Mesenteric fat pad (tissue), 1 donor: ENCODE results near the gene RBPJ. TPM values are rescaled to one million over a fixed set of nuclear protein-coding genes. Genes with fewer than 3 reads are reported as not detected.

Experiments
- DNase-seq: peaks from one replicate; pipeline ENCODE4 v3.0.0-alpha.2; 2020; ENCODE audit warnings: low spot score
- long read RNA-seq: library from polyadenylated mRNA; unstranded; transcript quantifications from one replicate; pipeline ENCODE4 v2.0.0, GENCODE V29; 2020
- total RNA-seq: library from RNA; stranded (reverse); fragmentation: NEBNext Ultra II Directional; extraction: Animal tissue kit (Norgen Biotek cat#: 25700); gene quantifications from one replicate; pipeline ENCODE4 v1.2.1, GENCODE V29; 2021
- donor health status: DM: yes; HTN: yes; CAD: no.

RBPJ gene
- 112 TPM for total RNA-seq
- long read RNA-seq, full-length matches to known transcripts, result 149 of 268 reads
- long read RNA-seq, partial matches to known transcripts, result 21 of 268 reads
- long read RNA-seq, other reads (novel, unspliced or antisense), result 98 of 268 reads

DNA sequence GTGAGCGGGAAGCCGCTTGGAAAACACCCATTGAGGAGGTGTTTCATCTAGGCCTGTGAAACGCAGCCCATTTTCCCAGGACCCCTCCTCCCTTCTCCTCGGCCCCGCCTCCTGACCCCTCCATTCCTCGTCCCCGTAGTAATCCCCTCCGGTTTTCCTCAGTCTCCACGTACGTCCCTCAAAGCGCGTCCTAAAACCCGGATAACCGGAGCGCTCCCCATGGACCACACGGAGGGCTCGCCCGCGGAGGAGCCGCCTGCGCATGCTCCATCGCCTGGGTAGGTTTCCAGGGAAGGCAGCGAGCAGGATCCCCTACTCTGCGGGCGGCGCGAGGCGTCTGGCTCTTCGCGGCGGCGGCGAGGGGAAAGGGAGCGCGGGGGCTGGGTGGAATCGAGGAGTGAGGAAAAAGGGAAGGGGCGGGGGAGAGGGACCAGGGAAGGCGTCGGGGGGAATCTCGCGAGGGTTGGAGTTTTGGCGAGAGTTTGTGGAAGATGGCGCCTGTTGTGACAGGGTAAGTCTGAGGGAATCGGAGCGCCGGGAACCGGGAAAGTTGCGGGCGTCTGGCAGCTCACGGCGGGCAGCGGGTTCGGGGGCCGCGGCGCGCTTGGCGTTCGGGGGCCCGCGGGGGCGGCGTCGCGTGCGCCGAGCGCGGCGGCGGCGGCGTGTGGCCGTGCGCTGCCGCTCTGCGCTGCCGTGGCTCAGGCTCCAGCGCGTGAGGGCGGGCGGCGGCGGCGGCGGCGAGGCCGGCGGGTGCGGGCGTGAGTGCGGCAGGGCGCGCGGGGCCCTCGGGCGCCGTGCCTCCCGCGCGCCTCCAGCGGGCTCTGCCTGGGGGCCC, at the start of gene RBPJ:
RBPJ (plus strand) TSS at position 477 of the 835 bp plus-strand sequence; CDS start at position 492, 15 bp downstream.
- DNase-seq, result peak; percentile 95

DNA sequence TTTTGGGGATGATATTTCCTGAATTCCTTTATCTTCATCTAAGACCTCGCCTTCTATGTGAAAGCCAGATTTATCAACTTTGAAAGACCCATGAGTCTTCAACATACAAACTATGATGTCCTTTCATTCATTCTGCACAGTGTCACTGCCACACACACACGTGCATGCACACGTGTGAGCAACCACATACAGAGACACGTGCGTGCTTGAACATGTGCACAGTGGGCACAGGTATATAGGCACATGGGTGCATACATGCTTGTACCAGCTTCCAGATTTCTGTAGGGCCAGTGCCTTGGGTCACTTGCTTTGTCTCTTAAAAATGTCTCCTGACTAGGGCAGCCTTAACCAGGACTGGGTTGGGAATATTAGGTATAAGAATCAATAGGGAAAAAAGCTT, 49.1 kb upstream of the RBPJ start:
- no peak for DNase-seq

DNA sequence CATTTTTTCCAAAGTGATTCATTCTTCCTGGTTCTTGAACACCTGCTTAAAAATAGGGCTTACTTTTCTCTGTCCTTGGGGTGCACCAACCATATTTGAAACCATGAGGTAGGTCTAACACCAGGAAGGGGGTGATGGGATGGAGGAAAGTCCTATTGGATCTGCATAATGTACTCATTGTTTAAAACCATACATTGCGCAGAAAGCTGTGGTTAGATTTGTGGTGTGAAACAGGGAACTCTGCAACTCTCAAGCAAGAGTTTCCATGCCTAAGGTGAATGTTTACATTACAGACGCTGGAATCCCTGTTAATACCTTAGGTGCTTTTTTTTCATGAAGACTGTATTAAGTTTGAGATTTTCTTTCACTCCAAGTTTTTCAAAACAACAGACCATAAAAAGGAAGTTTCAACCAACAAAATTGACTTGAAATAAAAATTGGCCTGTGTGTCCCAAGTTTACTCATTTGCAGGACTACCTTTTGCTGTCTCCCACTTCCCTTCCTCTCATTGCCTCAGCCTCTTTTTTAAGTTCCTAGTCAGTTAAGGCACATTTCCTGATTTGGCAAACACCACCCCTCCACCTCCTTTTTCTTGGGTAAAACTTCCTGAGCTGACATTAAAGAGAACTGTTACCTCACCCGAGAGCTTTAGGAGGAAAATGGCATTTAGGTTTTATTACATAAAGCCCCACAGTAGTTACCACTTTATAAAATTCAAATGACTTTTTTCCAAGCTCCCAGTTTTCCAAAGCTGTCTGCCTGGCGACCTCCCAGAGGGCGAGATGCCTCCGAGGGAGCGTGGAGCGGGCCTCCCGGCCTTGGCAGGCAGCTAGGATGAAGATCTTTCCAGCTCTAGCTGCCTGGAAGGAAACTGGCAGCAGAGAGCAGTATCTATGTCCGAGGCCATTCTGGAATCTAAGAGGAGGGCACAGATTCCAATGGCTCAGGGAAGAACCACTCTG, 47.9 kb upstream of the RBPJ start:
- no peak for DNase-seq

DNA sequence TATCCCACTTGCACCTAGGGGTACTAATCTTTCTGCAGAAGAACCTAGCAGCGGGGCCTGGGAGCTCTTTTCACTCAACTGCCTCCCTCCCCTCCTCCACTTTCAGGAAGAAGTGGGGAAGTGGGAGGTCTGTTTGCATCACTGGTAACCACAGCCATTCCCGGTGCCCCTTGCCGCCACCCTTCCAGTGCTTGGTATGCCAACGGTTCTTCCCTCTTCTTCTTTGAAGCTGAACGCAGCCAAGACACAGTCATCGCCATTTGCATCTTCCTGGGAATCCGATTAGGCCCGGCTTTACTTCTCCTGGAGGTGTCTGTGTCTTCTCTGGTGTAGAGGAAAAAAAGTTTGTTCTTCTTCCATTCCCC, 47.2 kb upstream of the RBPJ start:
- no peak for DNase-seq

DNA sequence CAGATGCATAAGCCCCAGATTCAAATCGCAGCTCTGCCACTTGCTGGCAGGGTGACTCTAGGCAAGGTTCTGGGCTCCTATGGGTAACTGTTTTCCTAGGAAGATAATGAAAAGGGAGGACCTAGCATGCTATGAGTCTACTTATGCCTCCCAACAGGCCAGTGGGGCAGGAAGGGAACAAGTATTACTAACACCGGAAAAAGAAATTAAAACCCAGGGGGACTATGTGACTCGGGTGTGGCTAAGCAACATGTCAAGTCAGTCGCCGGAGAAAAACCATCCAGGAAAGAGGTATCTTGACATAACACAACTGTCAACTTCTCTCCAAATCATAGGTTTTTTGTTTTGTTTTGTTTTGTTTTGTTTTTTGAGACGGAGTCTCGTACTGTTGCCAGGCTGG, 45.5 kb upstream of the RBPJ start:
- no peak for DNase-seq

DNA sequence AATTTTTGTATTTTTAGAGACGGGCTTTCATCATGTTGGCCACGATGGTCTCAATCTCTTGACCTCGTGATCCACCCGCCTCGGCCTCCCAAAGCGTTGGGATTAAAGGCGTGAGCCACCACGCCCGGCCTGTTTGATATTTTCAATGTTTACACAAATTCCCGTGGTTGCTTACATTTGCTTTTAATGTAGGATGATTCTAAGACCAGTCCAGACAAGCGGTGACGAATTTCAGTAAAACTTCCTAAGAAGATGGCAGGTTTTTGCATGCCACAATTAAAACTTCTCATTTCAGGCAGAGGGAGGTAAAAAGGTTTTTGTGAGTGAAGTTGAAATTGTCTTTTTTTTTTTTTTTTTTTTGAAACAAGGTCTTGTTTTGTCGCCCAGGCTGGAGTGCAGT, 41.4 kb upstream of the RBPJ start:
- no peak for DNase-seq

DNA sequence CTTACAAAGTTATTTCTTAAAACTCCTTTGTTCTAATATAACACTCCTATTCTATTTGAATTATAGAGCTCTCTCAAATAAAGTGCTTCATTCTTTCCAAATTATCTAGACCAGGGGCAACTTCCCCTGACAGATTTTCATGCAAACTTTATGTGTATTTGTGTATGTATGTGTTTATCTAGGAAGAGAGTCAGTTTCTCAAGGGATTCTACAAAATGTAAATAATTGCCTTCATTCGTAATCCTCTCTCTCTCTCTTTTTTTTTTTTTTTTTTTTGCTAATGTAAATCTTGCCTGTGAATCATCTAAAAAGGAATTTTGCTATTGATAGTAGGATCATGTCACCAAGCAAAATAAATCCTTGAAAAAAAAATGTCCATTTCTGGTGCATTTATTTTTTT, 38.9 kb upstream of the RBPJ start:
- DNase-seq, result no peak

DNA sequence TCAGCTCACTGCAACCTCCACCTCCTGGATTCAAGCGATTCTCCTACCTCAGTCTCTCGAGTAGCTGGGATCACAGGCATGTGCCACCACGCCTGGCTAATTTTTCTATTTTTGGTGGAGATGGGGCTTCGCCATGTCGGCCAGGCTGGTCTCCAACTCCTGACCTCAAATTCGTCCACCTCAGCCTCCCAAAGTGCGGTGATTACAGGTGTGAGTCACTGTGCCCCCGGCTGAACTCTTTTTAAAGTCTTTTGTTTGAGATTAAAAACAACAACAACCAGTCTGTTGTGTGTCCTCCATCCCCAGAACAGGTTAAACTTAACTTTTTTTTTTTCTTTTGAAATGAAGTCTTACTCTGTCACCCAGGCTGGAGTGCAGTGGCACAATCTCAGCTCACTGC, 36.3 kb upstream of the RBPJ start:
- no peak for DNase-seq

DNA sequence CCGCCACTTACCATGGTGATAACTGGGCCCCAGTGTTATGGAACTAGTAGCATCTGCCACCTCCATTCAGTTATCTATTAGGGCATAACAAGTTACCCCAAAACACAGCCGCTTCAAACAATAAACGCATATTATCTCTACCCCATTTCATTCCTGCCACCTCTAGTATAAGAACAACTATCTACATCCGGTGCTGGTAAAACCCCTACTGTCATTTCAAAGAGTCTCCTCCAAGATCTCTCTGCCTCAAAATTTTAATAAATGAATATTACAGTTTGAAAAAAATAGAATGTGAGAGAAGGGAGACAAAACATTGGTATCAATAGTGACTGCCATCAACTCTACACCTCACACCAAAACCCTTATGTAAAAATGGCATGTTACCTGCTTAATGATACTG, 35.5 kb upstream of the RBPJ start:
- DNase-seq, result no peak

DNA sequence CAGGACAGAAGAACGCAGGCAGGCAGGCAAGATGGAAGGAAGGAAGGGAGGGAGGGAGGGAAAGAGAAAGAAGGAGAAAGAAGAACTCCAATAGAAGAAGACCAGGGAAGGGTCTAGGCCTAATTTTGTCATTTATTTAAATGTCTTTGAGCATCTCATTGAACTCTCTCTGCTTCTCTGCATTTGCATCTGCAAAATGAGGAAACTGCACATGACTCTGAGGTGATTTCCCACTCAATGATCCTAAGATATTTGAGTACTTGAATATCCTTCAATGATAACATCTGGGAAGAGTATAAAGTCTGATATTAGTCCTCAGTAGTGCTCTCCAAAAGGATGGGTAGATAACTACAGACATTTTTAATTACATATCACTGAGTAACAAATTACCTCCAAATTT, 33.1 kb upstream of the RBPJ start:
- no peak for DNase-seq

DNA sequence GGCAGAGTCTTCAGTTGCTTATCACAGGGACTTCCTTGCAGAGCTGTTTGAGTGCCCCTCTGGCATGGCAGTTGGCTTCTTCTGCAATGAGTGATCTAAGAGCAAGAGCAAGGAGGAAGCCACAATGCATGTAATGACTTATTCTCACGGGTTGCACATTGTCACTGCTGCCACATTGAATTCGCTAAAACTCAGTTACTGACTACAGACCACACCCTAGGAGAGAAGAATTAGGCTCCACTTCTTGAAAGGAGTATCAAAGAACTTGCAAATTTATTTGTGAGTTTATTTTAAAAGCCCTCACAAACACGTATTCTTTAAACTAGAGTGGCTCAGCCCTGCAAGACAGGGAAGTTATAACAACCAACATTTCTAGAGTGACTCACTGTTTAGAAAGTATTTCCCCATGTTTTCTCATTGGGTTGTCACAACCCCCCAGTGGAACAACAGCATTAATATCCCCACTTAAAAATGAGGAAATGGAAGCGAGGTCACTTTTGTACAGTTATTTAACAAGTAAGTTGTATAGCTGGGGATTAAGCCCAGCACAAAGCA, 32.4 kb upstream of the RBPJ start:
- no peak for DNase-seq

DNA sequence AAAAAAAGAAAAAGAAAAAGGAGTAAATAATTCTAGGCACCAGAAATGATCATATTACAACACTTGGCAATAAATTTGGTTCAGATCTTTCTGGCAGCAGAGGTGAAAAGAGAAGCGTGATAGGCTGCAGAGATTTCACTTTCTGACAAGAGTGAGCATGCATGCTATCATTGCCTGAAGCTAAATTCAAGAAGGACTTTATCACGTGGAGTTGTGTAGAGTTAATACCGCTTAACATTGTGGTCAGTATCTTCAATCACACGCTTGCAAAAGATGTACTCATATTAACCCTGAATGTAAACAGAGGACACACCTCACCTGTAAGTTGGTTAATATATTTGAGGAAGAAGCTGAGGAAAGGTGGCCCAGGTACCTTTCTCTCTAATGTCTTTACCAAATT, 31.4 kb upstream of the RBPJ start:
- DNase-seq, result no peak

DNA sequence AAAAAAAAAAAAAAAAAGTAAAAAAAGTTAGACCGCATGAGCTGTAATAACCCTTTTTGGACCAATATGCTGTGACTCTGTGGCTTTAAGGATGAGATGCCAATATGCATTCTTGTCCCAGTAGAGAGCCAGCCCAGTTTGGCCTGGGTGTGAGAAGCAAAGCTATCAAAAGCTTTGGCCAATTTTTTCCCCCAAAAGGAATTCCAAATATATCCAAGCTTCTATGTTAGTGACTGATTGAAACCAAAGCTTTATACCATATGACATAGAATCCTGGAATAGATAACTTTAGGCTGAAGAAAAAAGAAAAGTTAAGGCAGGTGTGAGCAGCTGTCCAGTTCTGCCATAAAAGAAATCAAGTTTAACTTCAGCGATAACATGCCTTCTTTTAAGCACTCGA, 30.5 kb upstream of the RBPJ start:
- no peak for DNase-seq

DNA sequence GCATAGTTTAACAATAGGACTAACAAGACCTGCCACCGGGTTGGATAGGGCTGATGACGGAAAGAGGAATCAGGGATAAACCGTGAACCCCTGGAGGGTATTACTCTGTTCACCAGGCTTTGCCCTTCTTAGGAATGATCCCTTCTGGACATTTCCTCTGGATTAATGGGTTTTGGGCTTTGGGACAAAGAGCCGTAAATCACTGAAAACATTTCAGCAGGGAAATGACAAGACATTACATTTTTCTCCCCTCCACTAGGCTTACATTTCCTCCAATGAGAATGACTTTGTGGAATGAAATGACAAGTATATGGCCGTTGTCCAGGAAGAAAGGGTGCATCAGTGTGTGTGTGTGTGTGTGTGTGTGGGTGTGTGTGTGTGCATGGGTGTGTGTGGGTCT, 25.9 kb upstream of the RBPJ start:
- DNase-seq, result no peak

DNA sequence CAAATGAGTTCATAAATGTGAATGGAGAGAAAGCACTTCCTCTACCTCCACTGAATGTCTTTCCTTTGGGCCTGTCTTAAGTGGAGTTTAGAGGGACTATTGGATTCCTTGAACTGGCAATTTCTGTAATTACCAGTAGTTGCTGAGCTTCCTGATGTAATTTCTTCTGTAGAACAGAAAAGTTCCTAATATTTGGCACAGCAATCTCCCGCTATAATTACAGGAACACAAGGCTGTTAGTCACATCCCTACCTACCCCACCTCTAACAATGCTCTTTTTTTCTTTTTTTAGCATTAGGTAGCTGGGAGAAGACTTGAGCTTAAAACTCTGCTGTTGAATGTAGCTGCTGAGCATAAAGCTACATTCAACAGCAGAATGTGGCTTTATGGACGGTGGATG, 24.8 kb upstream of the RBPJ start:
- DNase-seq, result no peak

DNA sequence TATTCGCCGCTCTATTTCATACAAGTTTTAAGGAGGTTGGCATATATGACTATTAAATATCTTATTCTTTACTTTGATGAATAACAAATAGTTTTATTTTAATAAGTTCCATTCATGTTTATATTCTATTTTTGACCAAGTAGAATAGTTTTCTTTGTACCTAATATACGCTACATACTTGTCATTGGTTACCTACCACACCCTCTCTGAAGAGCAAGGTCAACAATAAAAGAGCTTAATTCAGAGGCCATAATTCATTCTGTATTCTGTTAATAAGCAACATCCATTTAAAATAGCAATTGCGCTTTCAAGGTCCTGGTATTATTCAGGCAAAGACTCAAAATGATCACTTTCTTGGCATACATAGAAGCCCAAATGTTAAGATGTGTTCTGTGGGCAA, 24.3 kb upstream of the RBPJ start:
- no peak for DNase-seq

DNA sequence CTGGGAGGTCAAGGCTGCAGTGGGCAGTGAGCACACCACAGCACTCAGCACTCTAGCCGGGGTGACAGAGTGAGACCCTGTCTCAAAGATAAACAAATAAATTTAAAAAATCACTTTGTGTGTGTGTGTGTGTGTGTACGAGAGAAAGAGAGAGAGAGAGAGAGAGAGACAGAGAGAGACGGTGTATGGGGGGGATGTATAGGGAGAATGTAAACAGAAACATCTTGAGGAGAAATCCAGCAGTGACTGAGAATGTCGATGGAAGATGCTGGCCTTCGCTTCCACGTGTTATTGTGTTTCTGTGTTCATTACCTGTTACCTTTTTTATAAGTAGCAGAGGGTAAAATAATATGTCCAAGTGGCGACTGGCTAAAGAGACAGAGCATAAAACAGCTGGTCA, 23.6 kb upstream of the RBPJ start:
- DNase-seq, result no peak

DNA sequence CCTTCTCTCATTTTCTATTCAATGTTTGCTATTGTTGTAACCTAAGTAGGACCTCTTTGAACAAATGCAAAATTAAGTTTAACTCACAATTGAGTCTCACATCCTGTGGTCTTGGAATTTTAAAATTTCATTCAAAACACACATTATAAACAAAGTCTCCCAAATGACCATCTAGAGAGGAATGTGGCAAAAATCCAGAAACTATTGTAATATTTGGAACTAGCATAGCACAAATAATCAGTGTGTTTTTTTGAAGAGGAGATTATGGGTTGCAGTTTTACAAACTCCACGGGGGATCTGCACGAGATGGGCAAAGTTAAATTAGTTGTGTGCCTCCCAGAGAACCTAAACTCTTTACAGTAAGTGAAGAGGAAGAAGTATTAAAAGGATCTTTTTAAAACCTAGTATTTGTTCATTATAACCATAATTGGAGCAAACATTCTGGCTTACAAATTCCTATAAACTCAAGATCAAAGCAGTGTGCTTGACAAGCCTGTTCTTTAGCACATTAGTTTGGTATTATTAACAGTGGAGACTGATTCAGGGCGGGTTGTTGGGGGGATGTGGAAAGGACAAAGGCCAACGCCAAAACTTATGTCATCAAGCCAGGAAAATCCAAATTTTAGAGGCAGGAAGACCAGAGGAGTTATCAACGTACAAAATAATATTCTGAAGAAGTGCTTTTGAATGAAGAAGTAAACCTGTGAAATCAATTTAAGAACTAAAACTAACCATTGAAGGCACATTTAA, 22.4 kb upstream of the RBPJ start:
- DNase-seq, result no peak

DNA sequence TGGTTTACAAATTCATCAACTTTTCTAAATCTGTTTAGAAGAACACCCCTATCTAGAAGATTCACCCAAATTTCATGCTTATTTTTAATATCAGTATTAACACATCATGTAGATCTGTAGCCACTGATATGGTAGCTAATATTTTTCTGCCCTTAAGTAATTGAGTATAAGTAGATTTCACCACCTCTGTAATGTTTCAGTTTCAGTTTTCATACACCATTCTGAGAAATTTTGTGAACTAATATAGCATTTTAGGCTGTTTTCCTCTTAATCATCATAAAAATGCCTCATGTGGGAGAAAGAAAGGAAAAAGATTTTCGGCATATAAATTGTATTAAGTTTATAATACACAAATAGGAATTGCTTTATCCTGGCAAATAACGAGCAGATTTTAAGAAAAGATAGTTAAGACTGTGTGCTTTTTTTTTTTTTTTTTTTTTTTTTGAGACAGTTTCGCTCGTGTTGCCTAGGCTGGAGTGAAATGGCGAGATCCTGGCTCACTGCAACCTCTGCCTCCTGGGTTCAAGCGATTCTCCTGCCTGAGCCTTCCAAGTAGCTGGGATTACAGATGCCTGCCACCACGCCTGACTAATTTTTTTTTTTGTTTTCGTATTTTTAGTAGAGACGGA, 21.4 kb upstream of the RBPJ start:
- DNase-seq, result no peak
